GM18951 (cell line): Measurements from ENCODE around the gene NUDT15.
"Not testable (repeated sequence)": the region's sequence is repeated elsewhere in the genome, so short reads cannot be mapped to it uniquely, and the experiment has no call there.

Source experiments
- POLR2A ChIP-seq: IDR thresholded peaks from 4 replicates; pipeline ENCODE4 v1.6.1; 2011; ENCODE audit warnings: mild to moderate bottlenecking; ENCODE audit not compliant: insufficient read length, insufficient read depth; ENCODE audit errors: extremely low read depth
- in situ Hi-C: fragments of 300-500 bp; cut with MboI; formaldehyde crosslinking; loops from one replicate; pipeline ENCODE4 v1.12.0; 2022; ENCODE audit warnings: low sequenced_read_pairs, mixed read lengths, inconsistent platforms; ENCODE audit not compliant: unreplicated experiment

NUDT15 gene

GRCh38 chr13:48037346-48038173, at the start of gene NUDT15:
Gene NUDT15, plus strand, starts transcription at chr13:48037726. Its CDS starts 21 bp downstream, at chr13:48037747.
- in situ Hi-C loops, result no loop called here
- peak; percentile 98 for TF ChIP-seq POLR2A

- in situ Hi-C loops, result no loop called here
- no peak for TF ChIP-seq POLR2A
Observed at GRCh38 chr13:47990427-47990826, 47.1 kb upstream of the NUDT15 start.

GRCh38 chr13:47990920-47991466, 46.5 kb upstream of the NUDT15 start:
- in situ Hi-C loops, result no loop called here
- TF ChIP-seq POLR2A, result no peak

- in situ Hi-C loops, result no loop called here
- no peak for TF ChIP-seq POLR2A
Observed at GRCh38 chr13:47991859-47992258, 45.7 kb upstream of the NUDT15 start.

GRCh38 chr13:47997384-47997783, 40.1 kb upstream of the NUDT15 start:
- in situ Hi-C loops, result no loop called here
- no peak for TF ChIP-seq POLR2A

- in situ Hi-C loops, result no loop called here
Observed at GRCh38 chr13:47999973-48000372, 37.6 kb upstream of the NUDT15 start.

GRCh38 chr13:48000559-48001113, 36.9 kb upstream of the NUDT15 start:
- TF ChIP-seq POLR2A, result no peak
- in situ Hi-C loops, result no loop called here

More at GRCh38 chr13:47999973-48000372, 37.6 kb upstream of the NUDT15 start:
- TF ChIP-seq POLR2A, result no peak

GRCh38 chr13:48001114-48001881, 36.2 kb upstream of the NUDT15 start, which contains the start of gene SUCLA2:
Gene SUCLA2, minus strand, starts transcription at chr13:48001273. Its CDS starts 4 bp downstream, at chr13:48001269.
- in situ Hi-C loops, result no loop called here
- peak; percentile 84 for TF ChIP-seq POLR2A

- in situ Hi-C loops, result not testable (repeated sequence)
Observed at GRCh38 chr13:48001999-48002398, 35.5 kb upstream of the NUDT15 start.

- TF ChIP-seq POLR2A, result no peak
- in situ Hi-C loops, result no loop called here
Observed at GRCh38 chr13:48004201-48004600, 33.3 kb upstream of the NUDT15 start.

- TF ChIP-seq POLR2A, result no peak
- in situ Hi-C loops, result no loop called here
Observed at GRCh38 chr13:48006396-48006795, 31.1 kb upstream of the NUDT15 start.

GRCh38 chr13:48009284-48009683, 28.2 kb upstream of the NUDT15 start:
- TF ChIP-seq POLR2A, result no peak
- in situ Hi-C loops, result no loop called here

GRCh38 chr13:48010698-48011097, 26.8 kb upstream of the NUDT15 start:
- in situ Hi-C loops, result no loop called here
- TF ChIP-seq POLR2A, result no peak
